ENCODE measurements around the gene ZC3H13. TPM values are rescaled to one million over a fixed set of nuclear protein-coding genes. Genes with fewer than 3 reads are reported as not detected.

ZC3H13 gene
- total RNA-seq, 3 donors from 2014 or later (not counting 1 experiment from before 2014, with no cell fraction given) = 54.3 to 75.3 (median 65.8) TPM

GRCh38 chr13:45907503-45907902, 145.0 kb downstream of the ZC3H13 start:
- DNase-seq = no peak

More at GRCh38 chr13:45907503-45907902, 145.0 kb downstream of the ZC3H13 start:
- Mint-ChIP-seq H3K4me1 (no peaks in the 10 kb centered on the region), H3K9me3 (no peaks in the 10 kb centered on the region), H3K4me3 (no peak overlapping the region), H3K27ac (no peak overlapping the region), H3K36me3 (no peaks in the 10 kb centered on the region), H3K27me3 (ENCODE audit: low read depth in 2 of 2) (peaks cover 9 to 10% of the 10 kb centered on the region in 2 donors)
- Histone ChIP-seq H3K27me3 (ENCODE audit: control insufficient read depth, insufficient read depth, low read length) (no peaks in the 10 kb centered on the region), H3K4me3 (ENCODE audit: low read length) (no peak overlapping the region), H3K4me1 (ENCODE audit: control insufficient read depth, insufficient read depth, low read length) (no peaks in the 10 kb centered on the region), H3K27ac (ENCODE audit: low read length) (no peak overlapping the region), H3K36me3 (ENCODE audit: control insufficient read depth, insufficient read depth, low read length) (no peaks in the 10 kb centered on the region), H3K9me3 (ENCODE audit: control insufficient read depth, insufficient read depth, low read length) (no peaks in the 10 kb centered on the region)
- intact Hi-C loops (cut with micrococcal nuclease) = no loop called here
- ATAC-seq = no peak
- TF ChIP-seq CTCF (IDR thresholded peaks at IDR 0.05) = no peak
- 82% methylated on average over 11 of the region's 11 CpGs for WGBS (ENCODE audit: insufficient coverage)

Other genes with a start within 250 kb of the ZC3H13 start
- not detected for gene SIAH3, start 201.0 kb downstream of the ZC3H13 start, total RNA-seq
- not detected for gene CPB2, start 52.3 kb upstream of the ZC3H13 start, total RNA-seq
- 1,000 to 10,000 TPM; 1,088 to 1,116 (median 1,113) TPM for gene LCP1, start 129.4 kb upstream of the ZC3H13 start, total RNA-seq
- gene LRRC63, start 159.2 kb upstream of the ZC3H13 start, total RNA-seq = under 1 TPM; 0.32 to 0.95 (median 0.40) TPM